Activated CD8-positive, alpha-beta memory T cell treated with anti-CD3 and anti-CD28 coated beads, Interleukin-2, amount 10 ng/mL, durations not matched to agents 7 days and 5 days (primary cell): Measurements from ENCODE around the gene ZNF385A. TPM values are rescaled to one million over a fixed set of nuclear protein-coding genes. Genes with fewer than 3 reads are reported as not detected.
"Not testable (repeated sequence)": the region's sequence is repeated elsewhere in the genome, so short reads cannot be mapped to it uniquely, and the experiment has no call there.

Source experiments
- ATAC-seq: fragments of 150-1000 bp; cut with Tn5 transposase; one replicate; pipeline ENCODE4 v1.10.0; 2021; ENCODE audit warnings: moderate library complexity
- CTCF ChIA-PET: fragments of 350-600 bp; sonication (Branson Sonifier 250); formaldehyde crosslinking; loops from one replicate; lab custom pipeline; 2021; ENCODE audit warnings: antibody characterized with exemption; lab: Charles Lee
- DNase-seq: peaks from one replicate; pipeline ENCODE4 v3.0.0-alpha.2; 2020
- H3K27ac Mint-ChIP-seq: one replicate; pipeline ENCODE4 v1.8.0; 2021; ENCODE audit warnings: mild to moderate bottlenecking, mixed read lengths
- H3K27me3 Mint-ChIP-seq: one replicate; pipeline ENCODE4 v1.8.0; 2021; ENCODE audit warnings: mixed read lengths
- H3K36me3 Mint-ChIP-seq: one replicate; pipeline ENCODE4 v1.8.0; 2021; ENCODE audit warnings: mild to moderate bottlenecking, mixed read lengths
- H3K4me1 Mint-ChIP-seq: one replicate; pipeline ENCODE4 v1.8.0; 2021; ENCODE audit warnings: mixed read lengths
- H3K4me3 Mint-ChIP-seq: one replicate; pipeline ENCODE4 v1.8.0; 2021; ENCODE audit warnings: mild to moderate bottlenecking, moderate library complexity, mixed read lengths
- H3K9me3 Mint-ChIP-seq: one replicate; pipeline ENCODE4 v1.8.0; 2022; ENCODE audit warnings: low read depth, mixed read lengths
- total RNA-seq, 2 experiments: library from RNA; stranded (reverse); gene quantifications; one replicate each; pipeline ENCODE4 v1.2.3, GENCODE V29; 2021

The ZNF385A gene
- total RNA-seq, 2 experiments from 2014 or later: 0.30 to 0.91 TPM

DNA sequence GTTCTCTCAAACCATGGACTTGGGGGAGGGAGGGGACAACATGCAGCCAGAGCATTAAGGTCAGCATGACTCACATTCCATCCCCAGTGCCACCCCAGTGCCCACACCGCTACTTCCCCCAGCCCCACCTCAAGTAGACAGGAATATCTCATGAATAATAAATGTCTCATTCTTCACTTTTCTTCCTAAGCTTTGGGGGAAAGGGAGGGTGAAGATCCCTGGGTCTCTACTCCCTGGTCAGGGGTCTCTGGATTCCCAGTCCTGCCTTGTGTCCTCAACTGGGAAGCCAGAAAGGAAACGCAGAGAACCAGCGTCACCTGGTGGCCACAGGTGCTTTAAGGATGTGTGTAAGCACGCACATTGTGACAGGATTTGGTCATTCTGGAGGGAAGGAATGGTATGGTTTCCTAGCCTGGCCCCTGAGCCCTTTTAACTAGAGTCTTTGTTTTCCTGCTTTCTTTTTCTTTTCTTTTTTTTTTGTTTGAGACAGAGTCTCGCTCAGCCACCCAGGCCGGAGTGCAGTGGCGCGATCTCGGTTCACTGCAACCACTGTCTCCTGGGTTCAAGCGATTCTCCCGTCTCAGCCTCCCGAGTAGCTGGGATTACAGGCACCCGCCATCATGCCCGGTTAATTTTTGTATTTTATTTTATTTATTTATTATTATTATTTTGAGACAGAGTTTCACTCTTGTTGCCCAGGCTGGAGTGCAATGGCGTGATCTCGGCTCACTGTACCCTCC, 23.6 kb downstream of the ZNF385A start:
- CTCF ChIA-PET: interaction anchor here (0.8 to 7.5 kb wide), 14 partner anchors 7 to 145 kb away, joined by 3 to 79 read pairs (median 6); no protein-coding TSS in a partner anchor
- peak; percentile 73 for DNase-seq
- H3K27ac Mint-ChIP-seq: no peak overlapping the region
- no peaks in the 10 kb centered on the region for H3K9me3 Mint-ChIP-seq
- no peak for ATAC-seq
- peaks cover 6% of the 10 kb centered on the region for H3K27me3 Mint-ChIP-seq
- peaks cover 25% of the 10 kb centered on the region for H3K4me1 Mint-ChIP-seq
- H3K4me3 Mint-ChIP-seq: no peak overlapping the region
- no peaks in the 10 kb centered on the region for H3K36me3 Mint-ChIP-seq

DNA sequence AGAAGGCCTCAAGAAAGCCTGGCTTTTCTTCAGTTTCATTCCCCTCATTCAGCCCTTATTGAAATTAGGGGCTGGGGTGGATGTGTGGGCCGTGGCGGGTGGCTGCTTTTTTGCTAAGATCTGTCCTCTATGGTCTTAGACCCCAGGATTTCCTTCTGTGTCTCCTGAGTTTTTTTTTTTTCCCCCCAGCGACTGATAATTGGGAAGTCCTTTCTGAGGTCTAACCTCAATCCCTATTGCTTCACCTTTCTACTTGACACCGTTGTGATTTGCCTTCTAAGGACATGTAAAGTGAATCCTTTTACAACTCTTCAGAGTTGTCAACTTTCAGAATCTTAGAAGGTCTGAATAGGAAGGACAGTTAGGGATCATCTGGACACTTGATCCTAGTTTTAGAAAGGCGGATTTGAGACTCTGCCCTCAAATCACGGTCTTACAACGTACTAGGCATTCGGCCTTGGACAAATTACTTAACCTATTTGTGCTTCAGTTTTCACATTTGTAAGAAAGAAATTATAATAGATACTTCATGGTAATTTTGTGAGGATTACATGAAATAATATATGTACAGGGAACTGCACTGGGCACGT, 24.7 kb downstream of the ZNF385A start:
- H3K27ac Mint-ChIP-seq: no peak overlapping the region
- CTCF ChIA-PET: interaction anchor here (0.9 to 7.5 kb wide), 17 partner anchors 8 to 152 kb away, joined by 3 to 79 read pairs (median 4); partner anchors contain the start of gene COPZ1
- no peaks in the 10 kb centered on the region for H3K9me3 Mint-ChIP-seq
- no peak overlapping the region for H3K4me3 Mint-ChIP-seq
- no peak for ATAC-seq
- peaks cover 22% of the 10 kb centered on the region for H3K4me1 Mint-ChIP-seq
- H3K27me3 Mint-ChIP-seq: peaks cover 6% of the 10 kb centered on the region
- DNase-seq: no peak
- H3K36me3 Mint-ChIP-seq: no peaks in the 10 kb centered on the region

DNA sequence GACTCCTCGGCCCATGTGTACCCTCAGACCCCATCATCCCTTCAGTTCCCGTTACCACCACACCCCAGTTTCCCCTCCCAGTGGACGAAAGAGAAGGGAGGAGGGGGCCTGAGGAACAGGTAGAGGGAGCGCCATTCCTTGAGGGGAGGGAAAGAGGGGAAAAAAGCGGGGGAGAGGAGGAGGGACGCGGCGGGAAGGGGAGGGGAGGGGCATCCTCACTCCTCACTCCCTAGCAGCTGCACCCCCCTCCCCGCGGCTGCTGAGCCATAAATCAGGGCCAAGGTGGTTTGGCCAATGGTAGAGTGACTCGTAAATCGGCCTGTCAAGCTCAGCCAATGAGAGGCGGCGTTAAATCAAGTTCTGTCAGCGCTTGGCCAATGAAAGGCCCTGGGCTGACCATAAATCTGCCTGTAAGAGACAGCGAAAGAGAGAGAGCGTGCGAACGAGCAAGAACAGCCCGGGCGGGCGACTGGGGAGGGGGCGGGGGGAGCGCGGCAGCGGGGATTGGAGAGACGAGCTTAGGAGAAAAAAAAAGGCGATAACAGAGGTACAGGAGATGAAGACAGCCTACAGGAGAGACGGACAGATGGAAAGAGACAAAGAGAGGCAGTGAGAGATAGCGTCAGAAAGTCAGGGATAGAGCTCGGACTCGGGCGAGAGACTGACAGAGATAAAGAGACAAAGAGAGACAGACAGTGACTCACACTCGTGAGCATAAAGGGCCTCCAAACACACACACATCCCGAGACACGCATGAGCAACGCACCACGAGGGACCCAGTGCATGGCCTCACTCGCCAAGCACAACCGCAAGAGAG, 25.4 kb downstream of the ZNF385A start:
- Mint-ChIP-seq H3K9me3 (no peaks in the 10 kb centered on the region), H3K27ac (no peak overlapping the region), H3K36me3 (no peaks in the 10 kb centered on the region), H3K4me1 (peaks cover 15% of the 10 kb centered on the region), H3K4me3 (no peak overlapping the region), H3K27me3 (peaks cover 6% of the 10 kb centered on the region)
- CTCF ChIA-PET: interaction anchor here (0.6 to 7.5 kb wide), 20 partner anchors 9 to 1399 kb away, joined by 3 to 79 read pairs (median 5); partner anchors contain the start of gene COPZ1
- DNase-seq: peak; percentile 97
- peak; percentile 97 for ATAC-seq

DNA sequence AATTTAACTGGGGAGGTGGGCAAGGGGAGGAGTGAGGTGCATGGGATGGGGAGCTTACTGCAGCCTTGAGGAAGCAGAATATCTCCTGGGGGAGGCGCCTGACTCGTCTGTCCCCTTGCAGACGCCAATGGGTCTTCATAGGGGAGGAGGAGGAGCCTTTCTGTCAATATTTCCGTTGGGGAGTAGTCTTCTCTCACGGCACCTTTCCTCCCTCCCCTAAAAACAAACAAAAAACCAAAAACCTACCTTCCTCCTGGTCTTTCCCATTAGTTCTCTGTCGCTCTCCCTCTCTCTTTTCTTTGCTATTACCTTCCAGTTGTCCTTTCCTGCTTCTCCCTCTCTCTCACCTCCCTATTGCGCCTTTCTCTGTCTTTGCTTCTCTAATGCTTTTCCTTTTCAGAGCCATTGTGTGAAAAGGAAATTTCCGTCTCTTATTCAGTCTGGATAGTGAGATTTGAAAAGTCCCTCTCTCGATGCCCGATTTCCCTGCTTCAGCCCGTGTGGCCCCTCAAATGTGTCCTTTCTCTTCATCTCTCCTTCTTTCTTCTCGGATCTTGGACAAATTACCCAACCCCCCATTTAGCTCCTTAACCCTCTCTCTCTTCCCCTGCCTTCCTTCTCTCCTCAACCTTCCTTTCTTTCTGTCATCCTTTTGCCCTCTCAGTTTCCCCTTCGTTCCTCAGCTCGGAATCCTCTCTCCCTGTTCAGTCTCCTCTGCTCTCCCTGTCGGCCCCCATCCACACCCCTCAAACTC, 26.2 kb downstream of the ZNF385A start:
- DNase-seq (peak; percentile 72), ATAC-seq (peak; percentile 44)
- Mint-ChIP-seq H3K4me3 (no peak overlapping the region), H3K27ac (no peak overlapping the region), H3K4me1 (peaks cover 7% of the 10 kb centered on the region), H3K27me3 (peaks cover 6% of the 10 kb centered on the region), H3K9me3 (no peaks in the 10 kb centered on the region), H3K36me3 (no peaks in the 10 kb centered on the region)
- CTCF ChIA-PET: interaction anchor here (0.6 to 7.5 kb wide), 22 partner anchors 8 to 1400 kb away, joined by 3 to 79 read pairs (median 4); partner anchors contain the start of gene COPZ1

DNA sequence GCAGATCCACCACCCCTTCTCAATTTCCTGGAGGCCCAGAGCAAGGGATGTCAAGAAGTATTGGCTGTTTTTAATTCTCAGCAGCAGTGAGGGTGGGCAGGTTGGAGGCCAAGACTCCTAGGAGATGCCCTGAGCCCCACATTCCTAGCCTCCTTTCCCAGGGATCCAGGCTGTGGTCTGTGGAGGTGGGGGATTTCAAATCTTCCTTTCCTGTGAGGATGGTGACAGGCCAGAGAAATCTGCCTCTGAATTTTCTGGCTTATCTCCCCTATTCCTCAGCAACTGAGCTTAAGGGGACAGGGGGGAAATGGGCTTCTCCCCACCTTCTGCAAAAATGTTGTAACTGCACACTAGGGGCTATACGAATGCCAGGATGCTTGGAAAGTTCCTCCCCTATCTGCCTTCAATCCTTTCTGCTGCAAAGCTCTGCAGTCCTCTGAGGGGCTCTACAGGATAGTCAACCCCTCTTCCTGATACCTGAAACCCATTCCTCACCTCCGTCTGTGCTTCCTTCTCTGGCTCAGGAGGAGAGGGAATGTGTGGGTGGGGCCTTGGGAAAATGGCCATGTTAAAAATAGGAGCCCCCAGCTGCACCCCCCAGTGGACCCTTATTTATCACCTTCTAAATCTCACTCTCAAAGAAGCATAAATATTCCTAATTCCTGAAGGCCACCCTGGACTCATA, 26.9 kb downstream of the ZNF385A start:
- H3K27ac Mint-ChIP-seq: no peak overlapping the region
- H3K9me3 Mint-ChIP-seq: no peaks in the 10 kb centered on the region
- ATAC-seq (no peak), DNase-seq (no peak)
- H3K4me3 Mint-ChIP-seq: no peak overlapping the region
- peaks cover 4% of the 10 kb centered on the region for H3K4me1 Mint-ChIP-seq
- CTCF ChIA-PET: interaction anchor here (0.7 to 7.5 kb wide), 14 partner anchors 10 to 143 kb away, joined by 3 to 79 read pairs (median 8); partner anchors contain the start of gene COPZ1
- no peaks in the 10 kb centered on the region for H3K36me3 Mint-ChIP-seq
- peaks cover 1% of the 10 kb centered on the region for H3K27me3 Mint-ChIP-seq

DNA sequence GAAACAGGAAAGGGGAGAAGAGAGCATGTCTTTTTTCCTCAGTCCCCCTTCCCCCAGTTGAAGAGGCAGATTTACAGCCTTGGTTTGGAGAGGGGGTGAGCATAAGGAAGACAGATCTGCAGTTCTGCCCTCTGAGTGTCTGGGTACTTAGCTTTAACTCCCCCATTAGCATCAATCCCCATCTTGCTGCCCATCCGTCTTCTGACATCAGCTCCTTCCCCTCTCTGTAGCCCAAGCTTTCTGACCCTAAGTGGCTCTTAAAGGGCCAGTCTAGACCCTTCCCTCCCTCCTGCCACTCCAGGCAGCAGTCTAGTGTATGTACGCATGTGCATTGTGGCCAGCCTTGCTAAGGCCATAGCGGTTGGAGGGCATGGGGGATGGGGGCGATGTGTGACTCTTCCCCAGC, 27.6 kb downstream of the ZNF385A start:
- H3K9me3 Mint-ChIP-seq: no peaks in the 10 kb centered on the region
- no peak overlapping the region for H3K4me3 Mint-ChIP-seq
- no peaks in the 10 kb centered on the region for H3K27me3 Mint-ChIP-seq
- no peaks in the 10 kb centered on the region for H3K36me3 Mint-ChIP-seq
- H3K4me1 Mint-ChIP-seq: peaks cover 10% of the 10 kb centered on the region
- CTCF ChIA-PET: interaction anchor here (1.0 to 7.5 kb wide), 8 partner anchors 12 to 143 kb away, joined by 3 to 79 read pairs (median 6); no protein-coding TSS in a partner anchor
- ATAC-seq (no peak), DNase-seq (no peak)
- H3K27ac Mint-ChIP-seq: no peak overlapping the region

DNA sequence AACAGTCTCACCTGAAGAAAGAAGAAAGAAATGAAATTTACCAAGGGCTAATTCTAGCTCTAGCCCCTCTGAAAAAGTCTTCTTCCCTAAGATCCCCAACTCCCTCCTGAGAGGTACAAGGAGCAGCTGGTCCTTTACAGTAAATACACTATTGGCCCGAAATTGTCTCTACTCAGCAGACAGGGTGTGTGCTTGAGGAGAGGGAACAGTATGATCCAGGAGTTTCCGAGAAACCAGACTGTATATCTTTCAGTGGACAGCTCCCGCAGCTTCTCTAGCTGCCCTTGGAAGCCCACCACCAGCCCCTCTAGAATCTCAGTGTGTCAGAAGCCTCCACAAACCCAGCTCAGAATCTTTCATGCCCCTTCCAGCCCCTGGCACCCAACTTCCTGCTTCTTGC, 28.3 kb downstream of the ZNF385A start:
- DNase-seq: no peak
- H3K27me3 Mint-ChIP-seq: no peaks in the 10 kb centered on the region
- H3K36me3 Mint-ChIP-seq: no peaks in the 10 kb centered on the region
- H3K9me3 Mint-ChIP-seq: no peaks in the 10 kb centered on the region
- peaks cover 11% of the 10 kb centered on the region for H3K4me1 Mint-ChIP-seq
- ATAC-seq: no peak
- no peak overlapping the region for H3K4me3 Mint-ChIP-seq
- CTCF ChIA-PET: interaction anchor here (1.0 to 7.5 kb wide), 4 partner anchors 12 to 136 kb away, joined by 3 to 52 read pairs (median 12); no protein-coding TSS in a partner anchor
- no peak overlapping the region for H3K27ac Mint-ChIP-seq

DNA sequence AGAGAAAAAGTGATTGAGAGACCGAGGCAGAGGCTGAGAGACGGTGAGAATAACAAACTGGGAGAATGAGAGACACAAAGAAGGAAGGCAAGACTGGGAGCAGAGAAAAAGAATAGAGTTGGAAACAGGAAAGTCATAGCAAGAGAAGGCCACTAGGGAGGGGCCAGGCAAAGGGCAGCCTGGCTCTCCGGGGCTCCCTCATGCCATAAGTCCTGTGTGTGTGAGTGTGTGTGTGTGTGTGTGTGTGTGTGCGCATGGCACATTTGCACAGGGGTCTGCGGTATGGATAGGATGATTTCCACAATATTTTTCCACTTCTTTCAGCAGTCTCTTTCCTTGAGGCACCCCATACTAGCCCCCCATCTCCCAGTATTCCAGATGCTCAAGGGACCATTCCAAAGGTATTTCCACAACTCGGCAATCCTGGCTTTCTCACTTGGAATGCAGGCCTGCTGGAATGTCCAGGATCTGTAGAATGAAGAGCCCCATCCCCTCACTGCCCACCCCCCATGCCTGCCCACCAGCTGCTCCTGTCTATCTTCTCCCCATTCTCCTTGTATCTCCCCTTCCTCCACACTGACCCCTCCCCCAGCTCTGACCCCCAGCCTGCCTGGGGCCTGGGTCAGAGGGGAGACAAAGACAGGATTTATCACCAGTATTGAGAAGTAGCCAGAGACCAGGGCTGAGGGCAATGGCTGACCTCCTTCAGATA, 29.3 kb downstream of the ZNF385A start:
- CTCF ChIA-PET: interaction anchor here (1.0 kb wide), 1 partner anchor 19 kb away, joined by 3 read pairs; no protein-coding TSS in a partner anchor
- ATAC-seq (no peak), DNase-seq (no peak)
- H3K4me3 Mint-ChIP-seq: no peak overlapping the region
- H3K27me3 Mint-ChIP-seq: no peaks in the 10 kb centered on the region
- no peaks in the 10 kb centered on the region for H3K9me3 Mint-ChIP-seq
- H3K36me3 Mint-ChIP-seq: peaks cover 7% of the 10 kb centered on the region
- peaks cover 8% of the 10 kb centered on the region for H3K4me1 Mint-ChIP-seq
- no peak overlapping the region for H3K27ac Mint-ChIP-seq

DNA sequence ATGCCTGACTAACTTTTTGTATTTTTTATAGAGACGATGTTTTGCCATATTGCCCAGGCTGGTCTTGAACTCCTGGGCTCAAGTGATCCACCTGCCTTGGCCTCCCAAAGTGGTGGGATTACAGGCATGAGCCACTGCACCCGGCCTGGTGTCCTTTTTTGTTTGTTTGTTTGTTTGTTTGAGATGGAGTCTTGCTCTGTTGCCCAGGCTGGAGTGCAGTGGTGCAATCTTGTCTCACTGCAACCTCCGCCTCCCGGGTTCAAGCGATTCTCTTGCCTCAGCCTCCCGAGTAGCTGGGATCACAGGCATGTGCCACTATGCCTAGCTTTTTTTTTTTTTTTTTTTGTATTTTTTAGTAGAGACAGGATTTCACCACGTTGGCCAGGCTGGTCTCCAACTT, 30.3 kb downstream of the ZNF385A start:
- not testable (repeated sequence) for DNase-seq

DNA sequence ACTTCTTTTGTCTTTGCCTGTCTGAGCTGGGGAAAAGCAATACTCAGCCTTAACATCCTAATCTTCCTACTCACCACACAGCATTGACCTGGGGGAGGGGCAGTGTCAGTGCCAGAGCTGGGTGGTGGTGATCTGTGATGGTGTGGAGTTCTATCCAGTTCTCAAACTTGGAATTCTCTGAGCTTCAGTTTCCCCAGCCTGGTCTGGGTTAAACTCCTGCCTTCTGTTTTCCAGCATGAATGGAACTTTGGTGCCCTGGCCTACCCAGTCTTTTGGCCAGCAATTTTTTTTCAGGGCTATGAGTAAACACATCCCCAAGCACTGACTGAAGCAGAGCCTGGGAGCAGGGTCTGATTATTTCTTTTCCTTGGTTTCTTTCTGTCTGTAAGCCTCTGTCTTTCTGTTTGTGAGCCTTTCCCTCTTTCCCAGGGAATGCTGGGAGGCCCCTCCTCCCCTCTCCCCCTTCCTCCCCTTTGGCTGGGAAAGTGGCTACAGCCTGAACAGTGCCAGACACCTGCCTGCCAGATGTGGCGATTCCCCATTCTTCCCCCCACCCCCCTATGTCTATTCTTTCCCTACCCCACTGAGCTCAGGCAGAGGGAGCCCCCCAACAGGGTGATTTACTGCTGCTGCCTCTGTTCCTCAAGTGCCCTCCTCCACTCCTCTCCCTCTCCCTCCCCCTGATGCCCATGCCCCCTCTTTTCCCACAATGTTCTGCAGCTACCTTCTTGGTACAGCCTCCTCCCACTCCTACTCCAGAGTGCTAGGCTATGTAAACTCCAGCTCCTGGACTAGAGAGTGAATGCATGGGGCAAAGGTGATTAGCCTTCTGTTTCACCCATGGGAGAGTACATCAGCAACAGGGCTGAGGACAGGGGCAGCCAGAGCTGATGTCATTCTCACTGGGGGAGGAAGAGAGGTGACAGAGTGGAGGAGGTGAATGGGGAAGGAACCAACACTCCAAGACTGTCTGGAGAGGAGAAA, 31.4 kb downstream of the ZNF385A start:
- no peak for DNase-seq
- CTCF ChIA-PET: interaction anchor here (0.9 to 5.4 kb wide), 6 partner anchors 8 to 139 kb away, joined by 3 to 29 read pairs (median 6); partner anchors contain the start of gene COPZ1
- Mint-ChIP-seq H3K4me1 (peaks cover 8% of the 10 kb centered on the region), H3K27ac (no peak overlapping the region), H3K27me3 (no peaks in the 10 kb centered on the region), H3K4me3 (no peak overlapping the region), H3K36me3 (peaks cover 10% of the 10 kb centered on the region), H3K9me3 (no peaks in the 10 kb centered on the region)
- ATAC-seq: no peak

More for the DNA sequence above, 30.3 kb downstream of the ZNF385A start:
- H3K4me3 Mint-ChIP-seq, H3K4me1 Mint-ChIP-seq, H3K27ac Mint-ChIP-seq, H3K9me3 Mint-ChIP-seq, H3K27me3 Mint-ChIP-seq, ATAC-seq: not testable (repeated sequence)
- CTCF ChIA-PET: interaction anchor here (0.9 to 5.4 kb wide), 3 partner anchors 18 to 140 kb away, joined by 3 to 29 read pairs (median 6); no protein-coding TSS in a partner anchor
- peaks cover 10% of the 10 kb centered on the region for H3K36me3 Mint-ChIP-seq
